GM20000 (cell line): ENCODE results near the gene ZFP36L1.

Experiments
- DNase-seq: peaks from one replicate; pipeline ENCODE4 v3.0.0; 2012; ENCODE audit warnings: low spot score
- TF ChIP-seq, protein P1 (sequence below): IDR thresholded peaks from 2 replicates; pipeline ENCODE4 v1.5.1; 2012; ENCODE audit warnings: mild to moderate bottlenecking, control low read depth; ENCODE audit errors: extremely low read depth, missing control alignments

ZFP36L1 gene

DNA sequence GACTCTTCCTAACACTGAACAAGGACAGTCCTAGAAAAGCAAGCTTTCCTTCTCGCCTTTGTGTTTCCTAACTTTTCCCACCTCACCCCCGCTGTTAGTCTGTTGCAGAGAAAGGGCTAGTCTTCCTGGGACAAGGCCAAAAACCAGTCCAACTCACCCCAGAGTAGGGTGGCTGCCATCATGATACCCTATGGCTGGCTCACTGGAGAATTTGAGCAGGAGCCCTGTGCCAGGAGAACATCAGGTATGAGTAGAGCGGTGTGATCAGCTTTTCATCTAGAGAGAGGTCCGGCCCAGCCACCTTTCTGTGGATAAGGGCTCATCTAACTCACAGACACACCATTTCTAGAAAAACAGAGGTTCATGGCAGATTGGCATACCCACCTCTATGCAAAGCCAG is 16.7 kb upstream of the ZFP36L1 start:
- DNase-seq = no peak

DNA sequence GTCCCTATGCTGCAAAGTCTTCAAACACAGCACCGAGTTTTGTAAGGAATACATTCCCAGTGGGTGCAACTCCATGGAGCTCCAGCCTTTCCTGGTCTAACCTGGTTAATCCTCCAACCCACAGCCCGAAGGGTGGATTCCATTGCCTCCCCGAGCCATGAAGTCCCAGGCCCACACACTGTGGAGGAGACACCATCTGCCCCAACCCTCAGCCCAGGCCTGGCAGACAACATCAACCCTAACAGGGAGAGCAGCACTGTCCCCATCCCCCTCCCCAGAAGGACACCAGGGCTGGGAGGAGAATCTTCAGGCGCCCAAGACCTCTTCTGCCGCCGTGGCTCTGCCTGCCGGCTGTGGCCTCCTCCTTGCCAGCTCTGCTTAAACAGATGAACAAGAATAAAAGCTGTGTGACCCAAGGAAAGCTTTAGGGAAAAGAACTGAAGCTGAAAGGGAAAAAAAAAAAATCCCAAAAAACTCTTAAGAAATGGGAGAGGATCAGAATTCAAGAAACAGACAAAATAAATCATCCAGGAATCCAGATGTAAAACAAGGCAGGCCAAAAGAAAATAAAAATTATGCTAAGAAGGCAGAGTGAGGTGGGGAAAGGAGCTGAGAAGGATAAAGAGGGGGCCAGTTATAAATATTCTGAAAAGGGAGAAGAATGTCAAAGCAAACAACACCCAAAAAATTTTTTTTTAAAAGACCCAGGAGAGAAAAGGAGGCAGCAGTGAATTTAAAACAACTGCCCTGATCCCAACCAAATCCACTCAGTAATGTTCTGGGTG is 16.0 kb upstream of the ZFP36L1 start:
- TF ChIP-seq, protein P1, sequence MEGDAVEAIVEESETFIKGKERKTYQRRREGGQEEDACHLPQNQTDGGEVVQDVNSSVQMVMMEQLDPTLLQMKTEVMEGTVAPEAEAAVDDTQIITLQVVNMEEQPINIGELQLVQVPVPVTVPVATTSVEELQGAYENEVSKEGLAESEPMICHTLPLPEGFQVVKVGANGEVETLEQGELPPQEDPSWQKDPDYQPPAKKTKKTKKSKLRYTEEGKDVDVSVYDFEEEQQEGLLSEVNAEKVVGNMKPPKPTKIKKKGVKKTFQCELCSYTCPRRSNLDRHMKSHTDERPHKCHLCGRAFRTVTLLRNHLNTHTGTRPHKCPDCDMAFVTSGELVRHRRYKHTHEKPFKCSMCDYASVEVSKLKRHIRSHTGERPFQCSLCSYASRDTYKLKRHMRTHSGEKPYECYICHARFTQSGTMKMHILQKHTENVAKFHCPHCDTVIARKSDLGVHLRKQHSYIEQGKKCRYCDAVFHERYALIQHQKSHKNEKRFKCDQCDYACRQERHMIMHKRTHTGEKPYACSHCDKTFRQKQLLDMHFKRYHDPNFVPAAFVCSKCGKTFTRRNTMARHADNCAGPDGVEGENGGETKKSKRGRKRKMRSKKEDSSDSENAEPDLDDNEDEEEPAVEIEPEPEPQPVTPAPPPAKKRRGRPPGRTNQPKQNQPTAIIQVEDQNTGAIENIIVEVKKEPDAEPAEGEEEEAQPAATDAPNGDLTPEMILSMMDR = no peak
- DNase-seq = no peak

More for the DNA sequence above, 16.7 kb upstream of the ZFP36L1 start:
- TF ChIP-seq, protein P1 = no peak

DNA sequence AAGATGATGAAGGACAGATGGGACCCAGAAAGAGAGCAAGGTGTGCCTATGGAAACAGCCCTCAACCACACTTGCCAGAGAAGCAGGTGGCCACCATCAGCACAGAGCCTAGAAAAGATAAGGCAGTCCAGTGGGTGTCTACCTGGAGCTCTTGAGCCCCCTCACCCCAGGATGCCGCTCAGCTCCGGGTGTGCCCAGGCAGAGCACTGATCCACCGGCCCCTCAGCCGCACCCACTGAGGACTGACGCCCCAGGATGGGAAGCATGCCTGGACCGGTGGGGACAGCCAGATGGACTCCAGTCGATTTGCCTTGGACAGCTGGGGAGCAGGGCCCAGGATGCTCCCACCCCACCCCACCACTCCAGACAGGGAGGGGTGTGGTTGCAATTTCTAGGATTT is 15.1 kb upstream of the ZFP36L1 start:
- TF ChIP-seq, protein P1 = no peak
- no peak for DNase-seq

DNA sequence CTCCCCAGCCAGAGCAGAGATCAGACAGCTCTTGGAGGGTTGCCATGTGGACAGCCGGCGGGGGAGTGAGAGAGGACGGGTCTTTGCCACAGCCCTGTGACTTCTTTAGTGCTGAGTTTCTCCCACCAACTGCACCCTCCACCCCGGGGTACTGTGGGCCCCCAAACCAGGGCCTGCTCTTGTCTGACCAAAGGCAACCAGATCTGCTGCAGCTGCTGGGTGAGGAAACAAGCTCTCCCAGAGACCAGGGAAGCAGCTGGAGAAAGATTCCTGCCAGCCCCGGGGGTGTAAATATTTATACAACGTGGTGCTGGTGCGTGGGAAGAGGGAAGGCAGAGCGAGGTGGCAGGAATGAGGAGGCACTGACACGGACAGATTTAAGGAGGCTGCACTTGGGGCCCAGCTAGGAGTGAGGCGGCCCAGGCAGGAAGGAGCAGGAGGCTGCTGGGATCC is 14.3 kb upstream of the ZFP36L1 start:
- TF ChIP-seq, protein P1 = no peak
- peak; percentile 28 for DNase-seq

DNA sequence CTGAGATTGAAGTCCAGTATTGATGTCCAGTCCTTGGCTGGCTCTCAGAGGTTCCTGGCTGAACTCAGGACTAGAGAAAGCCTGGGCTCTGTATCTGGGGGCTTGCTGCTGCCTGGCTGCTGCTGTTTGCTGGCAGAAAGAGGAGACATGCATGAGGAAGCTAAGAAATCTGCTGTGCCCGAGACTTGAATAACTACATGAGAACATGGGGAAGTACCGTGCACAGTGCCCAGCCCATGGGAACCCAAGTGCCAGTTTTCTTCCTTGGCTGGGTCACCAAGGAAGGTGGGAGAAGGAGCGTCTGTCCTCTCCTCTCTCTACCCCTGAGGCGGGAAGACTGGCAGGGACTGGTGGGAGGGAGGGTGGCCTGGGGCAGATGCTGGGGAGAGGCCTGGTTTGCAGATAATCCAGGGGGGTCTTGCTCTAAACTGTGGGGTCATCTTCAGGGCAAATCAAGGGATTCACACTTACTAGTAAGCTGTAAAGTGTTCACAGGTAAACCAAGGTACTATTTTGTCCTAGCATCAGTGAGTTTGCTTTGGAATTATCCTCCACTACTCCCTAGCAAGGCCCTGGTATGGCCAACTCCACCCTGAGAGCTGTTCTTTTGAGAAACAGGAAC is 13.8 kb upstream of the ZFP36L1 start:
- TF ChIP-seq, protein P1 = no peak

DNA sequence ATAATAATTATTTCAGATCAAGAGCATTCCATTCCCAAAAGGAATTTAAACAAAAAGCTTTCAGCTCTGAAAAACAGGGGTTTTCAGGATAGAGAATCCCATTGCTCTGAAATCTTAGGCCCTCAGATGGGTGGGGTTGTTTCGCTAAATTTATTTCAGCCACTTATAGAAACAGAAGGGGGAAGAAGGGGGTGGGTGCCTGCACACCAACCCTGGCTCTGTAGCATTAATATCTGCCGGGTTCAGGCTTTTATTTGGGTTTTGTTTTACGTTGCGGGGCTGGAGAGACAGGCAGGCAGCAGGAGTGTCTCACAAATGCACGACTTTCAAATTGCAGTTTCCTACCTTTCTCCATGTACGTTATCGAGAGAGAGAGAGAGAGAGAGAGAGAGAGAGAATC is 12.5 kb upstream of the ZFP36L1 start:
- TF ChIP-seq, protein P1 = no peak
- DNase-seq = no peak

More for the DNA sequence above, 13.8 kb upstream of the ZFP36L1 start:
- DNase-seq = peak; percentile 34

DNA sequence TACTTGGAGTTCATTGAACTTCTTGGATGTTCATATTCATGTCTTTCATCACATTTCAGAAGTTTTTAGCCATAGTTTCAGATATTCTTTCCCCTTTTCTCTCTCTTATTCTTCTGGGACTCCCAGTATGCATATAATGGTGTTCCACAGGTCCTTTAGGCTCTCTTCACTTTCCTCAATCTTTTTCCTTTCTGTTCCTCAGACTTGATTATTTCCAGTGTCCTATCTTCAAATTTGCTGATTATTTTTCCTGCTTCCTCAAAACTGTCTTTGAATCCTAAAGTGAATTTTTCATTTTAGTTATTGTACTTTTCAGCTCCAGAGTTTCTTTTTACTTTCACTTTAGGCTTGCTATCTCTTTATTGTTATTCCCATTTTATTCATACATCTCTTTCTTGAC is 8.8 kb upstream of the ZFP36L1 start:
- DNase-seq = no peak
- TF ChIP-seq, protein P1 = no peak
